VCaP (cell line): ENCODE measurements around the gene XXYLT1.

Experiments used
- H3K27ac ChIP-seq: fragments of 450-650 bp; 2 replicates; pipeline ENCODE4 v1.5.1; 2017
- CTCF ChIP-seq: fragments of 450-650 bp; conservative IDR thresholded peaks from 2 replicates; pipeline ENCODE4 v1.5.1; 2017; ENCODE audit warnings: mild to moderate bottlenecking, moderate library complexity

XXYLT1 gene

GRCh38 chr3:195180490-195181112 lies 90.4 kb downstream of the XXYLT1 start:
- TF ChIP-seq CTCF = no peak
- H3K27ac ChIP-seq = peak overlapping the region; percentile 76

- TF ChIP-seq CTCF = no peak
- peak overlapping the region; percentile 76 for H3K27ac ChIP-seq
Observed at GRCh38 chr3:195179776-195180489, 91.0 kb downstream of the XXYLT1 start.

- TF ChIP-seq CTCF = no peak
- H3K27ac ChIP-seq = peak overlapping the region; percentile 76
Observed at GRCh38 chr3:195178124-195178910, 92.6 kb downstream of the XXYLT1 start.

GRCh38 chr3:195177422-195178123 lies 93.4 kb downstream of the XXYLT1 start:
- TF ChIP-seq CTCF = no peak
- peak overlapping the region; percentile 76 for H3K27ac ChIP-seq

- no peak overlapping the region for H3K27ac ChIP-seq
- TF ChIP-seq CTCF = no peak
Observed at GRCh38 chr3:195176776-195177175, 94.2 kb downstream of the XXYLT1 start.

GRCh38 chr3:195175476-195176337 lies 95.3 kb downstream of the XXYLT1 start:
- no peak overlapping the region for H3K27ac ChIP-seq
- no peak for TF ChIP-seq CTCF
